IPS-15b (cell line): ENCODE results near the gene GLI3.

Experiments used
- H3K27me3 ChIP-seq: one replicate; pipeline ENCODE4 v1.6.1; 2013; ENCODE audit warnings: low read length; ENCODE audit not compliant: control insufficient read depth, insufficient read depth
- H3K36me3 ChIP-seq: one replicate; pipeline ENCODE4 v1.6.1; 2013; ENCODE audit warnings: low read length; ENCODE audit not compliant: control insufficient read depth, insufficient read depth
- H3K4me1 ChIP-seq: one replicate; pipeline ENCODE4 v1.6.1; 2013; ENCODE audit warnings: mild to moderate bottlenecking, low read length; ENCODE audit not compliant: control insufficient read depth, insufficient read depth
- H3K4me3 ChIP-seq: one replicate; pipeline ENCODE4 v1.5.1; 2013; ENCODE audit warnings: low read depth, low read length
- H3K9ac ChIP-seq: one replicate; pipeline ENCODE4 v1.6.1; 2013; ENCODE audit warnings: low read depth, mild to moderate bottlenecking, low read length
- H3K9me3 ChIP-seq: one replicate; pipeline ENCODE4 v1.6.1; 2013; ENCODE audit warnings: mild to moderate bottlenecking, low read length; ENCODE audit not compliant: control insufficient read depth, insufficient read depth

GLI3 gene

DNA sequence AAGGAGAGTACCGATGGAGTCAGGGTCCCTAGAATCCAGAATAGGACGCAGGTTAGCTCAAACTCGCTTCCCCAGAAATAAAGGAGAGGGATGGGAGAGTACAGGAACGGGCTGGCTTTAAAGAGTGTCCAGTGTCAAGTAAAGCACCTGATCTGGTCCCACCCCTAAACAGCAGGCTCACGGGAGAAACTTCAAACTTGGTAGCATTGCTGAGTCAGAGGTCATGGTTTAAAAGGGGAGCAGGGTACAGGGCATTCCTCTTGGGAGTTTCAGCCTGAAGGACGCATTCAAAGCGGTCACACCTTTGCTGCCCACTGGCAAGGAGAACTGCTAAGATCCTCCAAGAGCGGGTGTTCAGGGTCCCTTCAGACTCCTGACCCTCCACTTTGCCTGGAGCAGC lies 140.7 kb downstream of the GLI3 start:
- no peaks in the 10 kb centered on the region for H3K9me3 ChIP-seq
- H3K4me1 ChIP-seq = peaks cover 8% of the 10 kb centered on the region
- no peak overlapping the region for H3K4me3 ChIP-seq
- no peak overlapping the region for H3K9ac ChIP-seq
- H3K27me3 ChIP-seq = peaks cover 33% of the 10 kb centered on the region
- no peaks in the 10 kb centered on the region for H3K36me3 ChIP-seq

DNA sequence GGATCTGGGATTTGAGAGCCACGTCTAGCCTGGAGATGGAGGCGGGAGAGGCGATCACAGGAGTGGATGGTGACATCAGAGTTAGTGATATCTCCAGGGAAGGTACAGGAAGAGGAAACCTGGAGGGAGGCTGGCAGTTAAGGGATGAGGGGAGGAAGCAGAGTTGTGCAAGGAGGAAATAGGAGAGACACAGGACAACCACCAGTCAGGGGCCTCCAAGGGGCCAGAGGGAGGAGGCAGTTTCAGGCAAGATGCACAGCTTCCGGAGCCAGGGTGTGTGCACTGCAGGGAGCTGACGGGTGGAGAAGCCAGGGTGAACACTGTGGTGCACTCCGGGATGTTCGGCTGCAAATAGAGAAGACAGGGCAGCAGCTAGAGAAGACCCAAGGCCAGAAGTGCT lies 141.2 kb downstream of the GLI3 start:
- Histone ChIP-seq H3K4me1 (peaks cover 11% of the 10 kb centered on the region), H3K9ac (no peak overlapping the region), H3K4me3 (no peak overlapping the region), H3K27me3 (peaks cover 33% of the 10 kb centered on the region), H3K36me3 (no peaks in the 10 kb centered on the region), H3K9me3 (no peaks in the 10 kb centered on the region)

DNA sequence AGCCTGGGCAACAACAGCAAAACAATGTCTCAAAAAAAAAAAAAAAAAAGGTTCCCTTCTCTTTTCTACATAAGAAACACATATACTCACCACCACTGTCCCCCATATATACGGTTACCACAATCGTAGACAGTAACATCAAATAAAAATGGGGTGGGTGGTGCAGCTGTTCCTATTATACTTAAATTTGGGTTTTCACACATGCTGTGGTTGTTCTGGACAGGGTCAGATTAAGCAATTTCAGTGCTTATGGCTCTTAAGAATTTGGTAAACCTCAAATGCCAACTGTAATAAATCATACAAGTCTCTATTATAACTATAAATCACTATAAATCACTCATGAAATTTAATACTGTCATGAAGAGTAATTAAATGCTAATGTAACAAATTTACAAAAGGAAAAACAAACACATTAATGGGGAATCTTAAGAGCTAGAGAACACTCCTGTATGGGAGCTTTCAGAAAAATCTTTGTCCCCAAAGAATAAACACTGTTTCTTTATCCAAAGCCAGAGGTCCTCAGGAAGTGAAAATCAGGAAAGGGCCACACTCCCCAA lies 143.6 kb downstream of the GLI3 start:
- H3K4me1 ChIP-seq = peaks cover 18% of the 10 kb centered on the region
- H3K36me3 ChIP-seq = no peaks in the 10 kb centered on the region
- no peaks in the 10 kb centered on the region for H3K9me3 ChIP-seq
- no peak overlapping the region for H3K9ac ChIP-seq
- H3K27me3 ChIP-seq = peaks cover 55% of the 10 kb centered on the region
- H3K4me3 ChIP-seq = no peak overlapping the region

DNA sequence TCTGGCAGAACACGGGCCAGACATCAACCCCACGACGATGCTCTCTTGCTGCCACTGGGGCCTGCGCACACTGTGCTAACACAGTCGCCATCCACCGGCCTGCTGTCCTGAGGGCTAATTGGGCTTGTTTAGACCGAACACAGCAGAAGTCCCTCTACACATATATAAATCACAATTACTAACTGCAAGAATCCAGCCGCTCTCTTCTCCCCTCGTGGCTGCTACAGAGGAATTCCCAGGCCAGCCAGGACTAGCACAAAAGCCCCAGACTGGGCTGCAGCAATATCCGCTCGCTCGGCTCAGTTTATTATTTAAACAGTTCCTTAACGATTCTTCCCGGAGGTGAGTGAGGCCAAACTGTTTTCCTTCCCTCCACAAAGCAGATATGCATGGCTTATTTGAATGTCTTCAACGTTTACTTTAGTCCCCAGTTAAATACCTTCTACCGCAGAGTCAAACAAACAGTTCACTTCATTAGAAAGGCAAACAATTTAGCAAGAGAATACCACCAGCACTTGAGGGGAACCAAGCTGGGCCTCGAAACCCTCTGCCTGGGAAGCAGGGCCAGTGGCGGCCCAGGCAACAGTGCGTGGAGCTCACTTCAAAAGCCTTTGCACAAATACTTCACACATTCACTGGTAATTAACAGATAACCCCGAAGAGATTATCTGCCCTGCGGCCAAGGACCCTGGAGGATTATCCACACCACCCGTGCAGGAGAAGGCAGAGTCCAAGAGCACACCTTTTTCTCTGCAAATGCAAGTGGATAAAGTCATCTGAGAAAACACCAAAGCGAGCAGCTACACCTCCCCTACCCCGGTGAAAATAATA lies 145.3 kb downstream of the GLI3 start:
- Histone ChIP-seq H3K9me3 (no peaks in the 10 kb centered on the region), H3K4me1 (peaks cover 16% of the 10 kb centered on the region), H3K4me3 (peak overlapping the region; percentile 24), H3K9ac (no peak overlapping the region), H3K27me3 (peaks cover 69% of the 10 kb centered on the region), H3K36me3 (no peaks in the 10 kb centered on the region)

DNA sequence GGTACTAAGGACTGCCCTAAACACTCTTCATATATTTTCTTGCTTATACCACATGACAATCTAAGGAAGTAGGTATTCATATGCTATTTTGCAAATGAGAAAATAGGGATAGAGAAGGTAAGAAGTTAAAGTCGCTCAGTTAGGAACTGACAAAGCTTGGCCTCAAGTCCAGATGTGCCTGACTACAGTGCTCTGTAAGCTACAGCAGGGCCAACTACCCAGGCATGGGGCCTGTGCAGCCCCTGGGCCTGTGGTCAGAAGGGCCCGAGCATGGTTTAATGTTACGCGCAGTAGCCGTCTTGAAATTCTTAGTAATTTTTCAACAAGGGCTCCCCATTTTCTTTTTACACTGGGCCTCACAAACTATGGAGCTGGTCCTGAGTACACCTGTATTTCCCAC lies 146.2 kb downstream of the GLI3 start:
- Histone ChIP-seq H3K9ac (no peak overlapping the region), H3K4me1 (peaks cover 16% of the 10 kb centered on the region), H3K9me3 (no peaks in the 10 kb centered on the region), H3K36me3 (no peaks in the 10 kb centered on the region), H3K27me3 (peaks cover 64% of the 10 kb centered on the region), H3K4me3 (no peak overlapping the region)

DNA sequence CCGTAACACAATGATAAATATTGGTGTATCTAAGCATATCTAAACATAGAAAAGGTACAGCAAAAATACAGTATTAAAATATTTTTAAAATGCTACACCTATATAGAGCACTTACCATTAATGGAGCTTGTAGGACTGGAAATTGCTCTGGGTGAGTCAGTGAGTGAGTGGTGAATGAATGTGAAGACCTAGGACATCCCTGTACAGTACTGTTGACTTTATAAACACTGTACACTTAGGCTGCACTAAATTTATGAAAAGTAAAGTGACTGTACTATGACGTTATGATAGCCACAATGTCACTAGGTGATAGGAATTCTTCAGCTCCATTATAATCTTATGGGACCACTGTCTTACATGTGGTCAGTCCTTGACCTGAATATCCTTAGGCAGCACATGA lies 147.0 kb downstream of the GLI3 start:
- Histone ChIP-seq H3K4me1 (peaks cover 16% of the 10 kb centered on the region), H3K27me3 (peaks cover 59% of the 10 kb centered on the region), H3K9me3 (no peaks in the 10 kb centered on the region), H3K36me3 (no peaks in the 10 kb centered on the region), H3K9ac (no peak overlapping the region), H3K4me3 (no peak overlapping the region)

DNA sequence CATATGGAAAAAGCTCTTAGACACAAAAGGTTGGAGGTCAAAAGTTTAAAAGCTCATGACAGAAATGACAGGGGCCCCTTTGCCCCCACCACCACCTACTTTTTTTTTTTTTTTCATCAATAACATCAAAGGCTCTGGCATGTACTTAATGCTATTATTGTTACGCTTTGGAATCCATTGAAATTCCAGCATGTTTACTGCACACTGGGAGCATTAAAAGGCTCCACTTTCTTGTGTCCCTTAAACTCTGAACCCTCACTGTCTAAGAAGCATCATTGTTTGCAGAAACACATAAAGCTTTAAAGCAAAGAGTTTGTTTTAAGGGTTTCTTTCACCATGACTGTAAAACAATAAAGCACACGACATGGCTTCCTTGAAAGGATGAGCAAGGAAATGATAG lies 149.4 kb downstream of the GLI3 start:
- Histone ChIP-seq H3K27me3 (peaks cover 47% of the 10 kb centered on the region), H3K9ac (no peak overlapping the region), H3K4me1 (peaks cover 16% of the 10 kb centered on the region), H3K9me3 (no peaks in the 10 kb centered on the region), H3K36me3 (no peaks in the 10 kb centered on the region), H3K4me3 (no peak overlapping the region)

DNA sequence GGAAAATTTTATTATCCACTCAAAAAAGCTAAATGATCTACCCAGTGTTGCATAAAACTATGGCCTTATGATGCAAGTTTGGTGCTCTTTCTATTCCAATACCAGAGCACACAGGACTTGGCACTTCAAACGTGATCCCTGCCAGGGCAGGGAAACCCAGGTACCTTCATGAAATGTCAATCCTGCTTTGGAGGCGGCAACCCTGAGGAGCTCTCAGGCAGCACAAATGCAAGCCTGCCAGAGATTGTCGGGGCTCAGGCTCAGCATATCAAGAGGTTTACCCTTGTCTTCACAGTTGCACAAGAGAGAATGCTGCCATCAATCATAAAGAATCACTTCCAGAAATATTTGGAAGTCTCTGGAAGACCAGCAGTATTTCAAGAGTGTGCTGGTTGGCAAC lies 151.5 kb downstream of the GLI3 start:
- Histone ChIP-seq H3K36me3 (no peaks in the 10 kb centered on the region), H3K9ac (no peak overlapping the region), H3K4me3 (no peak overlapping the region), H3K9me3 (no peaks in the 10 kb centered on the region), H3K4me1 (peaks cover 5% of the 10 kb centered on the region), H3K27me3 (peaks cover 40% of the 10 kb centered on the region)

DNA sequence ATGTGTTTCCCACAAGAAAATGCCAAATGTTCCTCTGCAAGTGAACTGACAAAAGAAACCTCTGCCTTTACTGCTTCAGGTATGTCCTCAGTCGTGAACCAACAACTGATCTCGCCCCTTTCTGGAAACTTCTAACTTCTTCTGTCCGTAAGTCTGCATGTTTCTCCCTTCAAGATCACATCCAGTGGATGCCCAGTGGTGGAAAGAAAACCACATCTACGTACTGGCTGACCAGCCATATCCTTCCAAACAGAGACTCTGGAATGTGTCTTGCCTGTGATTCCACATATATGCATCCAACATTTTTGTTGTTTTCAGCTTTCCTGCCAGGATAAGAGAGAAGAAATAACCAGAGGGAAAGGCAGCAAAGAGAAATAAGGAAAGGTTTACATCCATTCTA lies 152.7 kb downstream of the GLI3 start:
- H3K27me3 ChIP-seq = peaks cover 28% of the 10 kb centered on the region
- H3K36me3 ChIP-seq = no peaks in the 10 kb centered on the region
- no peak overlapping the region for H3K4me3 ChIP-seq
- no peaks in the 10 kb centered on the region for H3K9me3 ChIP-seq
- H3K9ac ChIP-seq = no peak overlapping the region
- no peaks in the 10 kb centered on the region for H3K4me1 ChIP-seq

DNA sequence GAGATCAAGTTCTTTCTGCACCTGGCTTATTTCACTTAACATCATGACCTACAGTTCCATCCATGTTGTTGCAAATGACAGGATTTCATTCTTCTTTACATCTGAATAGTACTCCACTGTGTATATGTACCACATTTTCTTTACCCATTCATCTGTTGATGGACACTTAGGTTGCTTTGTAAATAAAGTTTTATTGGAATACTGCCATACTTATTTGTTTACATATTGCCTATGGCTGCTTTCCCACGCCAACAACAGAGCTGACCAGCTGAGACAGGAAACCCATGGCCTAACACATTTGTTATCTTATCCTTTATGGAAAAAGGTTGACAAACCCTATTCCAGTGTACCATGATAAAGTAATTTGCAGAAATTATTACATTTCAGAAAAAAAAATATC lies 153.7 kb downstream of the GLI3 start:
- Histone ChIP-seq H3K9ac (no peak overlapping the region), H3K27me3 (peaks cover 18% of the 10 kb centered on the region), H3K4me1 (no peaks in the 10 kb centered on the region), H3K9me3 (no peaks in the 10 kb centered on the region), H3K4me3 (no peak overlapping the region), H3K36me3 (no peaks in the 10 kb centered on the region)

DNA sequence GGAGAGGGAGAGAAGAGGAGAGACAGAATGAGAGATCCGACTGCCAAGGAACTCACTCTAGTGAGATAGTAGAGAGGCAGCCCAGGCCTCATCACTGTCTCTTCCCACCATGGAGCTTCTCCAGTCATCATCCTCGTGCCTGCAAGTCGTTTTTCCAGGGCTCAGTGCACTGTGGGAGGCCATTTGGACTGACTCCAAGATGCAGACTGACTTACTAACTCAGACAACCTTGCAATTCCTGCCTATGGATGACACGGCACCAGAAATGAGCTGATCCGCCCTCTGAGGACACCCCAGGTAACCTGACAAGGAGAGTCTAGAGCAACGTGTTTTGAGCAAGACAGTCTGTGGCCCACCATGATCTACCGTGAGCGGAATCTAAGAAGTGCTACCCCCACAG lies 154.9 kb downstream of the GLI3 start:
- H3K27me3 ChIP-seq = peaks cover 8% of the 10 kb centered on the region
- H3K9ac ChIP-seq = no peak overlapping the region
- no peak overlapping the region for H3K4me3 ChIP-seq
- H3K36me3 ChIP-seq = no peaks in the 10 kb centered on the region
- H3K9me3 ChIP-seq = no peaks in the 10 kb centered on the region
- H3K4me1 ChIP-seq = no peaks in the 10 kb centered on the region

DNA sequence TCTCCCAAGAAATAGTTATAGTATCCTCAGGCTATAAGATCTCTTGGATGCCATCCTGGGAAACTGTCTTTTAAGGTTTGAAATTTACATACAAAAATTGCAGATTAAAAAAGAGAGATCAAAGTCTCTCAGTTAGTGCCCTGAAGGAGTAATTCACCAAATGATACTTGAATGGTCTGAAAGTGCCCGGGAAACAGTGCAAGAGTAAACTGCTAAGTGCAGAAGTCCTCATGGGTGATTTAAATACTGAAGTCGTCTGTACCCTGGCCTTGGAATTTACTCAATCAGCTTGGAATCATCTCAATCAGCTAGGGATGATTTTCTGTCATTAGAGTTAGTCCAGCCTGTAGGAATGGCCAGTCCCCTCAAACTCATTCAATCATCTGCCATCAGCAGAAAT lies 155.3 kb downstream of the GLI3 start:
- Histone ChIP-seq H3K9ac (no peak overlapping the region), H3K4me3 (no peak overlapping the region)

More for the DNA sequence above, 155.3 kb downstream of the GLI3 start:
- no peaks in the 10 kb centered on the region for H3K4me1 ChIP-seq
- no peaks in the 10 kb centered on the region for H3K9me3 ChIP-seq
- peaks cover 3% of the 10 kb centered on the region for H3K27me3 ChIP-seq
- no peaks in the 10 kb centered on the region for H3K36me3 ChIP-seq
